ENCODE measurements around the gene ABLIM2. TPM values are rescaled to one million over a fixed set of nuclear protein-coding genes. Genes with fewer than 3 reads are reported as not detected.

The ABLIM2 gene
- total and polyA plus RNA-seq, 10 of the 15 experiments (the other 5 are each of a cell fraction or from before 2014, with no cell fraction given), result 0.03 to 0.15 (median 0.05) TPM; not detected in 7

DNA sequence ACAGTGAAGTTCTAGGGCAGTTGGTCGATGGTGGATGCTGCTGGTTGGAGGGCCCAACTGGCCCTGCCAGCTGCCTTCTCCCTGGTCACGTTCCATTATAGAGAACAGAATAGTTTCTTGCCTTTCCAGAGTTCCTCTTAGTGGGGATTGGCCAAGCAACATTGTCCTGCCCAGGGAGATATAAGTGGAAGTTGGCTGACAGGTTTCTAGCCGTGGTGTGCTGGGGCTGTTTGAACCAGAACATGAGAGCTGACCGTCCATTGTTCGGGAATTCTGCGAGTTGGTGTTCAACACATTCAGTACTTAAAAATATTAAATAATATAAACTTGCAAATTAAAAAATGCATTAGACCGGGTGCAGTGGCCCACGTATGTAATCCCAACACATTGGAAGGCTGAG, 215.4 kb downstream of the ABLIM2 start:
- CTCF ChIA-PET, result no interaction called here

More for the DNA sequence above, 215.4 kb downstream of the ABLIM2 start:
- 36% methylated on average over 8 of the region's 8 CpGs for WGBS (ENCODE audit: insufficient coverage, insufficient replicate concordance, low lambda C conversion rate, missing lambda C conversion rate)
- H3K9me3 ChIP-seq (replicated peaks; ENCODE audit: control insufficient read depth, insufficient read depth, low read length), result no peaks in the 10 kb centered on the region
- no peak for DNase-seq (ENCODE audit: low read depth, low spot score)
- no peak overlapping the region for H3K4me3 ChIP-seq
- ChIA-PET SMC1A (ENCODE audit: uncharacterized antibody, unreplicated experiment) (no interaction called here), POLR2A (no interaction called here), RAD21 (ENCODE audit: unreplicated experiment) (no interaction called here)
- in situ Hi-C loops (cut with MboI), result no loop called here
- FAIRE-seq, result no peak
- H3K4me2 ChIP-seq (ENCODE audit: control insufficient read depth, insufficient read depth), result no peak overlapping the region
- no peak for ATAC-seq
- no peak overlapping the region for H3K9ac ChIP-seq (ENCODE audit: control insufficient read depth, insufficient read depth, low read length)
- no peaks in the 10 kb centered on the region for H3K36me3 ChIP-seq (ENCODE audit: control insufficient read depth in 2 of 2, insufficient read depth in 2 of 2, low read length in 1 of 2)
- H3K27me3 ChIP-seq (replicated peaks in 1 of 2; ENCODE audit: control insufficient read depth in 2 of 2, insufficient read depth in 2 of 2, low read length in 1 of 2), result peaks cover 0 to 5% of the 10 kb centered on the region in 2 experiments; a peak in 3 of 4 replicates
- H3K79me2 ChIP-seq (ENCODE audit: control insufficient read depth, insufficient read depth, low read length), result no peaks in the 10 kb centered on the region
- H3K4me1 ChIP-seq (ENCODE audit: control insufficient read depth, insufficient read depth, low read length), result no peaks in the 10 kb centered on the region; the same call in 1 of the 2 replicates
- BruUV-seq (replicated peaks), result no TSS peak
- intact Hi-C loops (cut with micrococcal nuclease; ENCODE audit: unreplicated experiment), result no loop called here
- no peaks in the 10 kb centered on the region for H4K20me1 ChIP-seq (ENCODE audit: control insufficient read depth, insufficient read depth)
- no peak overlapping the region for H3K27ac ChIP-seq (ENCODE audit: control insufficient read depth, insufficient read depth)
- no peak overlapping the region for H2AFZ ChIP-seq (ENCODE audit: control insufficient read depth, low read depth, low read length)
- TF ChIP-seq HDAC6 (IDR thresholded peaks at IDR 0.05; ENCODE audit: unreplicated experiment), result no peak
- no peak for TF ChIP-seq SMAD5 (IDR thresholded peaks at IDR 0.05; ENCODE audit: low read depth)
- TF ChIP-seq, protein P1, sequence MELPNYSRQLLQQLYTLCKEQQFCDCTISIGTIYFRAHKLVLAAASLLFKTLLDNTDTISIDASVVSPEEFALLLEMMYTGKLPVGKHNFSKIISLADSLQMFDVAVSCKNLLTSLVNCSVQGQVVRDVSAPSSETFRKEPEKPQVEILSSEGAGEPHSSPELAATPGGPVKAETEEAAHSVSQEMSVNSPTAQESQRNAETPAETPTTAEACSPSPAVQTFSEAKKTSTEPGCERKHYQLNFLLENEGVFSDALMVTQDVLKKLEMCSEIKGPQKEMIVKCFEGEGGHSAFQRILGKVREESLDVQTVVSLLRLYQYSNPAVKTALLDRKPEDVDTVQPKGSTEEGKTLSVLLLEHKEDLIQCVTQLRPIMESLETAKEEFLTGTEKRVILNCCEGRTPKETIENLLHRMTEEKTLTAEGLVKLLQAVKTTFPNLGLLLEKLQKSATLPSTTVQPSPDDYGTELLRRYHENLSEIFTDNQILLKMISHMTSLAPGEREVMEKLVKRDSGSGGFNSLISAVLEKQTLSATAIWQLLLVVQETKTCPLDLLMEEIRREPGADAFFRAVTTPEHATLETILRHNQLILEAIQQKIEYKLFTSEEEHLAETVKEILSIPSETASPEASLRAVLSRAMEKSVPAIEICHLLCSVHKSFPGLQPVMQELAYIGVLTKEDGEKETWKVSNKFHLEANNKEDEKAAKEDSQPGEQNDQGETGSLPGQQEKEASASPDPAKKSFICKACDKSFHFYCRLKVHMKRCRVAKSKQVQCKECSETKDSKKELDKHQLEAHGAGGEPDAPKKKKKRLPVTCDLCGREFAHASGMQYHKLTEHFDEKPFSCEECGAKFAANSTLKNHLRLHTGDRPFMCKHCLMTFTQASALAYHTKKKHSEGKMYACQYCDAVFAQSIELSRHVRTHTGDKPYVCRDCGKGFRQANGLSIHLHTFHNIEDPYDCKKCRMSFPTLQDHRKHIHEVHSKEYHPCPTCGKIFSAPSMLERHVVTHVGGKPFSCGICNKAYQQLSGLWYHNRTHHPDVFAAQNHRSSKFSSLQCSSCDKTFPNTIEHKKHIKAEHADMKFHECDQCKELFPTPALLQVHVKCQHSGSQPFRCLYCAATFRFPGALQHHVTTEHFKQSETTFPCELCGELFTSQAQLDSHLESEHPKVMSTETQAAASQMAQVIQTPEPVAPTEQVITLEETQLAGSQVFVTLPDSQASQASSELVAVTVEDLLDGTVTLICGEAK (IDR thresholded peaks at IDR 0.05; ENCODE audit: borderline replicate concordance), result no peak
- no peak for TF ChIP-seq TCF7 (IDR thresholded peaks at IDR 0.05; ENCODE audit: borderline replicate concordance)
- no peak for TF ChIP-seq SREBF2 (IDR thresholded peaks at IDR 0.05; ENCODE audit: low read length)
- TF ChIP-seq SMARCA5 (IDR thresholded peaks at IDR 0.05), result no peak
- no peak for TF ChIP-seq CHD4 (IDR thresholded peaks at IDR 0.05)
- TF ChIP-seq ASH2L (IDR thresholded peaks at IDR 0.05; ENCODE audit: borderline replicate concordance, low read depth), result no peak
- TF ChIP-seq EP300 (IDR thresholded peaks at IDR 0.05; ENCODE audit: borderline replicate concordance in 1 of 2, control insufficient read depth in 1 of 2, low read depth in 2 of 2, low read length in 2 of 2), result no peak
- no peak for TF ChIP-seq IKZF1 (conservative IDR thresholded peaks at IDR 0.05)
- TF ChIP-seq NFYB (IDR thresholded peaks at IDR 0.05; ENCODE audit: insufficient read depth, low read depth, low read length), result no peak
- TF ChIP-seq, protein P2, sequence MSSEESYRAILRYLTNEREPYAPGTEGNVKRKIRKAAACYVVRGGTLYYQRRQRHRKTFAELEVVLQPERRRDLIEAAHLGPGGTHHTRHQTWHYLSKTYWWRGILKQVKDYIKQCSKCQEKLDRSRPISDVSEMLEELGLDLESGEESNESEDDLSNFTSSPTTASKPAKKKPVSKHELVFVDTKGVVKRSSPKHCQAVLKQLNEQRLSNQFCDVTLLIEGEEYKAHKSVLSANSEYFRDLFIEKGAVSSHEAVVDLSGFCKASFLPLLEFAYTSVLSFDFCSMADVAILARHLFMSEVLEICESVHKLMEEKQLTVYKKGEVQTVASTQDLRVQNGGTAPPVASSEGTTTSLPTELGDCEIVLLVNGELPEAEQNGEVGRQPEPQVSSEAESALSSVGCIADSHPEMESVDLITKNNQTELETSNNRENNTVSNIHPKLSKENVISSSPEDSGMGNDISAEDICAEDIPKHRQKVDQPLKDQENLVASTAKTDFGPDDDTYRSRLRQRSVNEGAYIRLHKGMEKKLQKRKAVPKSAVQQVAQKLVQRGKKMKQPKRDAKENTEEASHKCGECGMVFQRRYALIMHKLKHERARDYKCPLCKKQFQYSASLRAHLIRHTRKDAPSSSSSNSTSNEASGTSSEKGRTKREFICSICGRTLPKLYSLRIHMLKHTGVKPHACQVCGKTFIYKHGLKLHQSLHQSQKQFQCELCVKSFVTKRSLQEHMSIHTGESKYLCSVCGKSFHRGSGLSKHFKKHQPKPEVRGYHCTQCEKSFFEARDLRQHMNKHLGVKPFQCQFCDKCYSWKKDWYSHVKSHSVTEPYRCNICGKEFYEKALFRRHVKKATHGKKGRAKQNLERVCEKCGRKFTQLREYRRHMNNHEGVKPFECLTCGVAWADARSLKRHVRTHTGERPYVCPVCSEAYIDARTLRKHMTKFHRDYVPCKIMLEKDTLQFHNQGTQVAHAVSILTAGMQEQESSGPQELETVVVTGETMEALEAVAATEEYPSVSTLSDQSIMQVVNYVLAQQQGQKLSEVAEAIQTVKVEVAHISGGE (CRISPR knock-in tag; IDR thresholded peaks at IDR 0.05), result no peak
- no peak for TF ChIP-seq SMC3 (IDR thresholded peaks at IDR 0.05; ENCODE audit: borderline replicate concordance, low read length)
- no peak for TF ChIP-seq NR2C1 (IDR thresholded peaks at IDR 0.05)
- no peak for TF ChIP-seq ZZZ3 (IDR thresholded peaks at IDR 0.05; ENCODE audit: control insufficient read depth, insufficient read length, low read depth)
